Hepatocyte (in vitro differentiated cells): ENCODE data around the gene TRIM52. TPM values are rescaled to one million over a fixed set of nuclear protein-coding genes. Genes with fewer than 3 reads are reported as not detected.
A peak's percentile ranks its signal among the peaks of the same experiment; 100 is the strongest.
"Not testable (repeated sequence)": the region's sequence is repeated elsewhere in the genome, so short reads cannot be mapped to it uniquely, and the experiment has no call there.

ENCODE experiments used
- DNase-seq: peaks from one replicate; pipeline ENCODE4 v3.0.0-alpha.2; 2016; ENCODE audit warnings: low spot score
- H2AFZ ChIP-seq: fragments of 200-600 bp; sonication (generic); 2 replicates; pipeline ENCODE4 v1.6.0; 2016; ENCODE audit warnings: antibody characterized with exemption, mild to moderate bottlenecking
- H3K27ac ChIP-seq: fragments of 200-600 bp; sonication (generic); 2 replicates; pipeline ENCODE4 v1.5.1; 2016; ENCODE audit warnings: mild to moderate bottlenecking
- H3K27me3 ChIP-seq: fragments of 200-600 bp; sonication (generic); 2 replicates; pipeline ENCODE4 v1.6.1; 2016
- H3K36me3 ChIP-seq: fragments of 200-600 bp; sonication (generic); replicated peaks from 2 replicates; pipeline ENCODE4 v1.5.1; 2016; ENCODE audit warnings: low read depth; ENCODE audit not compliant: insufficient read depth
- H3K4me1 ChIP-seq: fragments of 200-600 bp; sonication (generic); 2 replicates; pipeline ENCODE4 v1.5.1; 2016; ENCODE audit warnings: mild to moderate bottlenecking, moderate library complexity; ENCODE audit not compliant: insufficient read depth
- H3K4me2 ChIP-seq: fragments of 200-600 bp; sonication (generic); 2 replicates; pipeline ENCODE4 v1.6.0; 2016
- H3K4me3 ChIP-seq: fragments of 200-600 bp; sonication (generic); 2 replicates; pipeline ENCODE4 v1.5.1; 2016; ENCODE audit warnings: mild to moderate bottlenecking
- H3K79me2 ChIP-seq: fragments of 200-600 bp; sonication (generic); 2 replicates; pipeline ENCODE4 v1.6.0; 2017; ENCODE audit warnings: mild to moderate bottlenecking
- H3K9me2 ChIP-seq: fragments of 200-600 bp; sonication (generic); replicated peaks from 2 replicates; pipeline ENCODE4 v1.6.0; 2017; ENCODE audit warnings: mild to moderate bottlenecking; ENCODE audit not compliant: insufficient read depth
- H3K9me3 ChIP-seq: fragments of 200-600 bp; sonication (generic); 2 replicates; pipeline ENCODE4 v1.5.1; 2016; ENCODE audit warnings: low read depth, mild to moderate bottlenecking
- H4K20me1 ChIP-seq: fragments of 200-600 bp; sonication (generic); 2 replicates; pipeline ENCODE4 v1.6.0; 2016; ENCODE audit warnings: mild to moderate bottlenecking; ENCODE audit not compliant: insufficient read depth, poor library complexity, severe bottlenecking
- EZH2 ChIP-seq: fragments of 200-600 bp; sonication (generic); IDR thresholded peaks from 2 replicates; pipeline ENCODE4 v1.6.1; 2016; ENCODE audit warnings: antibody characterized with exemption, mild to moderate bottlenecking, borderline replicate concordance
- EZH2phosphoT487 ChIP-seq: fragments of 200-600 bp; sonication (generic); IDR thresholded peaks from one replicate; pipeline ENCODE4 v1.6.1; 2018; ENCODE audit warnings: antibody characterized with exemption, mild to moderate bottlenecking, low read depth, moderate library complexity; ENCODE audit not compliant: unreplicated experiment, severe bottlenecking
- WGBS: methylation state at CpG from one replicate; pipeline ENCODE4 v1.1.6; 2016; ENCODE audit warnings: low lambda C conversion rate; ENCODE audit errors: missing lambda C conversion rate; 5-methylcytosine and 5-hydroxymethylcytosine counted together
- polyA plus RNA-seq: library from polyadenylated mRNA; unstranded; fragments of >200 nt; fragmentation: Nextera tagmentation; extraction: Ambion mirVana; gene quantifications from 2 replicates; pipeline ENCODE4 v1.2.1, GENCODE V29; 2016
- total RNA-seq: library from RNA; depleted of rRNA; stranded (reverse); fragments of >200 nt; gene quantifications from 2 replicates; pipeline ENCODE4 v1.2.3, GENCODE V29; 2014
- TF ChIP-seq, protein P1 (sequence below): fragments of 200-600 bp; sonication (generic); IDR thresholded peaks from 2 replicates; pipeline ENCODE4 v1.5.1; 2016; ENCODE audit warnings: antibody characterized with exemption, mild to moderate bottlenecking; ENCODE audit not compliant: poor library complexity

TRIM52 gene
- total and polyA plus RNA-seq, 2 experiments from 2014 or later: 9.9 to 13.2 TPM

DNA sequence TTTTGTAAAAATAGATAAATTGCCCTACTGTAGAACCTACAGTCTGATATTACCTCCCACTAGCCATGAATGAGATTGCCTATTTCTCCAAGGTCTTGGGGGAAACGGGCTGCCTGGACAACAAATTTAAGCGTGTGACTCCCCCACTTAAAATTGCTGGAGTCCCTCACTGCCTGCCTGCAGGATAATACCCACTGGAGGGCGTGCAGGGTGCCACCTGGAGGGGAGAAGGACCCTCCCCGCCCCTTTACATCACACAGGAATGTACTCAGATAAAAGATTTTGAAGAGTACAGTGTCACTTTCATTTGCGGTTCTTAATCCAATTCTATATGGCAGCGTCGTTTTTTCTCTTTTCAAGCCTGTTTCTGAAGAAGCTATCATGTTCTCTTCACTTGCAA is 49.7 kb downstream of the TRIM52 start:
- H3K27ac ChIP-seq: no peak overlapping the region
- H3K9me3 ChIP-seq: no peaks in the 10 kb centered on the region
- H3K9me2 ChIP-seq: no peaks in the 10 kb centered on the region
- H3K4me2 ChIP-seq: no peak overlapping the region
- H4K20me1 ChIP-seq: no peaks in the 10 kb centered on the region
- peaks cover 4% of the 10 kb centered on the region for H3K27me3 ChIP-seq
- no peak for DNase-seq
- no peaks in the 10 kb centered on the region for H3K36me3 ChIP-seq
- H2AFZ ChIP-seq: no peak overlapping the region
- no peak for TF ChIP-seq EZH2phosphoT487
- TF ChIP-seq, protein P1, sequence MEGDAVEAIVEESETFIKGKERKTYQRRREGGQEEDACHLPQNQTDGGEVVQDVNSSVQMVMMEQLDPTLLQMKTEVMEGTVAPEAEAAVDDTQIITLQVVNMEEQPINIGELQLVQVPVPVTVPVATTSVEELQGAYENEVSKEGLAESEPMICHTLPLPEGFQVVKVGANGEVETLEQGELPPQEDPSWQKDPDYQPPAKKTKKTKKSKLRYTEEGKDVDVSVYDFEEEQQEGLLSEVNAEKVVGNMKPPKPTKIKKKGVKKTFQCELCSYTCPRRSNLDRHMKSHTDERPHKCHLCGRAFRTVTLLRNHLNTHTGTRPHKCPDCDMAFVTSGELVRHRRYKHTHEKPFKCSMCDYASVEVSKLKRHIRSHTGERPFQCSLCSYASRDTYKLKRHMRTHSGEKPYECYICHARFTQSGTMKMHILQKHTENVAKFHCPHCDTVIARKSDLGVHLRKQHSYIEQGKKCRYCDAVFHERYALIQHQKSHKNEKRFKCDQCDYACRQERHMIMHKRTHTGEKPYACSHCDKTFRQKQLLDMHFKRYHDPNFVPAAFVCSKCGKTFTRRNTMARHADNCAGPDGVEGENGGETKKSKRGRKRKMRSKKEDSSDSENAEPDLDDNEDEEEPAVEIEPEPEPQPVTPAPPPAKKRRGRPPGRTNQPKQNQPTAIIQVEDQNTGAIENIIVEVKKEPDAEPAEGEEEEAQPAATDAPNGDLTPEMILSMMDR: no peak
- no peak for TF ChIP-seq EZH2
- no peak overlapping the region for H3K4me3 ChIP-seq
- WGBS: 44% methylated on average over 7 of the region's 7 CpGs
- H3K79me2 ChIP-seq: no peaks in the 10 kb centered on the region
- H3K4me1 ChIP-seq: no peaks in the 10 kb centered on the region

DNA sequence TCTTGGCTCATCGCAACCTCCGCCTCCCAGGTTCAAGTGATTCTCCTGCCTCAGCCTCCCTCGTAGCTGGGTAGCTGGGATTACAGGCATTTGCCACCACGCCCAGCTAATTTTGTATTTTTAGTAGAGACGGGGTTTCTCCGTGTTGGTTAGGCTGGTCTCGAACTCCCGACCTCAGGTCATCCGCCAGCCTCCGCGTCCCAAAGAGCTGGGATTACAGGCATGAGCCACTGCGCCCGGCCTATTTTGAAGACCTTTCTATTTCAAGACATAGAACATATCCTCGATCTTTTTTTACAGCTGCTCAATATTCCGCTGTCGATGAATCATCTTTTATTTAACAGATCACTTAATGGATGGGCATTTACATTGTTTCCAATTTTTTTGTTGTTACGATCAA is 50.2 kb downstream of the TRIM52 start:
- H2AFZ ChIP-seq, H4K20me1 ChIP-seq, H3K4me2 ChIP-seq, H3K27me3 ChIP-seq, DNase-seq, H3K79me2 ChIP-seq, H3K9me2 ChIP-seq, H3K4me3 ChIP-seq, H3K36me3 ChIP-seq, H3K4me1 ChIP-seq, H3K27ac ChIP-seq, H3K9me3 ChIP-seq: not testable (repeated sequence)
- 84% methylated on average over 17 of the region's 17 CpGs for WGBS

DNA sequence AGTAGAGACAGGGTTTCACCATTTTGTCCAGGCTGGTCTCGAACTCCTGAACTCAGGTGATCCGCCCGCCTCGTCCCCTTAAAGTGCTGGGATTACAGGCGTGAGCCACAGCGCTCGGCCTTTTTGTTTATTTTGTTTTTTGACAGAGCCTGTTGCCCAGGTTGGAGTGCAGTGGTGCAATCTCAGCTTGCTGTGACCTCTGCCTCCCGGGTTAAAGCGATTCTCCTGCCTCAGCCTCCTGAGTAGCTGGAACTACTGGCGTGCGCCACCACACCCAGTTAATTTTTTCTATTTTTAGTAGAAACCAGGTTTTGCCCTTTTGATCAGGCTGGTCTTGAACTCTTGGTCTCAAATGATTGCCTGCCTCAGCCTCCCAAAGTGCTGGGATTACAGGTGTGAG is 50.8 kb downstream of the TRIM52 start:
- H3K4me1 ChIP-seq, H3K27ac ChIP-seq, H2AFZ ChIP-seq, H4K20me1 ChIP-seq, H3K9me3 ChIP-seq, H3K36me3 ChIP-seq, H3K9me2 ChIP-seq, DNase-seq, H3K4me2 ChIP-seq, H3K4me3 ChIP-seq, H3K79me2 ChIP-seq: not testable (repeated sequence)
- peaks cover 11% of the 10 kb centered on the region for H3K27me3 ChIP-seq
- WGBS: 83% methylated on average over 11 of the region's 11 CpGs

DNA sequence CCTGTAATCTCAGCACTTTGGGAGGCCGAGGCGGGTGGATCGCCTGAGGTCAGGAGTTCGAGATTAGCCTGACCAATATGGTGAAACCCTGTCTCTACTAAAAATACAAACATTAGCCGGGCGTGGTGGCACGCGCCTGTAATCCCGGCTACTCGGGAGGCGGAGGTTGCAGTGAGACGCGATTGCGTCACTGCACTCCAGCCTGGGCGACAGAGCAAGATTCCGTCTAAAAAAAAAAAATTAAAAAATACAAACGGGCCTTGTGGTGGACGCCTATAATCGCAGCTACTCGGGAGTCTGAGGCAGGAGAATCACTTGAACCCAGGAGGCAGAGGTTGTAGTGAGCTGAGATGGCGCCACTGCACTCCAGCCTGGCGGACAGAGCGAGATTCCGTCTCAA is 51.9 kb downstream of the TRIM52 start:
- not testable (repeated sequence) for H2AFZ ChIP-seq, H3K9me2 ChIP-seq, H3K9me3 ChIP-seq, H4K20me1 ChIP-seq, DNase-seq, H3K4me3 ChIP-seq, H3K36me3 ChIP-seq, H3K4me2 ChIP-seq, H3K27ac ChIP-seq, H3K79me2 ChIP-seq
- peaks cover 17% of the 10 kb centered on the region for H3K4me1 ChIP-seq
- peaks cover 16% of the 10 kb centered on the region for H3K27me3 ChIP-seq
- 97% methylated on average over 22 of the region's 24 CpGs for WGBS

DNA sequence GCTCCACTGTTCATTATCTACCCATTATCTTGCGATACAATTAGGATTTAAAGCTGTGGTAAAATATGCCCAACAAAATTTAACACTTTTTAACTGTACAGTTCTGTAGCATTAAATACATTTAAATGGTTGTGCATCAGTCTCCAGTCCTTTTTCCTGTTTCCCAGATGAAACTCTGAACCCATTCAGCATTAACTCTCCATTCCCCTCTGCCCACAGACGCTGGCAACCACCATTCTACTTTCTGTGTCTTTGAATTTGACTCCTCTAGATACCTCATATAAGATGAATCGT is 53.0 kb downstream of the TRIM52 start:
- no peak overlapping the region for H3K4me3 ChIP-seq
- no peaks in the 10 kb centered on the region for H4K20me1 ChIP-seq
- no peak for DNase-seq
- H3K27me3 ChIP-seq: peaks cover 22% of the 10 kb centered on the region
- peak overlapping the region; percentile 100 for H3K4me2 ChIP-seq
- 53% methylated on average over 3 of the region's 3 CpGs for WGBS
- peaks cover 20% of the 10 kb centered on the region for H3K4me1 ChIP-seq
- no peak overlapping the region for H3K27ac ChIP-seq
- no peak for TF ChIP-seq EZH2phosphoT487
- no peak for TF ChIP-seq EZH2
- TF ChIP-seq, protein P1: no peak
- no peaks in the 10 kb centered on the region for H3K9me2 ChIP-seq
- H2AFZ ChIP-seq: no peak overlapping the region
- H3K9me3 ChIP-seq: no peaks in the 10 kb centered on the region
- no peaks in the 10 kb centered on the region for H3K79me2 ChIP-seq
- H3K36me3 ChIP-seq: no peaks in the 10 kb centered on the region
